HUES6 (cell line): ENCODE results near the gene MEX3A.

Source experiments
- H3K27ac ChIP-seq: 2 replicates; pipeline ENCODE4 v1.7.0; 2013; ENCODE audit warnings: low read depth, mild to moderate bottlenecking, low read length, inconsistent platforms
- H3K27me3 ChIP-seq: 2 replicates; pipeline ENCODE4 v1.6.1; 2013; ENCODE audit warnings: low read length; ENCODE audit not compliant: control insufficient read depth, insufficient read depth
- H3K36me3 ChIP-seq: 2 replicates; pipeline ENCODE4 v1.6.1; 2013; ENCODE audit warnings: low read length; ENCODE audit not compliant: control insufficient read depth, insufficient read depth
- H3K4me1 ChIP-seq: 2 replicates; pipeline ENCODE4 v1.6.1; 2013; ENCODE audit warnings: low read length; ENCODE audit not compliant: control insufficient read depth, insufficient read depth
- H3K4me3 ChIP-seq: 2 replicates; pipeline ENCODE4 v1.5.1; 2013; ENCODE audit warnings: low read depth, low read length
- H3K9ac ChIP-seq: one replicate; pipeline ENCODE4 v1.6.1; 2013; ENCODE audit warnings: mild to moderate bottlenecking, low read length
- H3K9me3 ChIP-seq: 2 replicates; pipeline ENCODE4 v1.6.1; 2013; ENCODE audit warnings: low read depth, low read length; ENCODE audit not compliant: control insufficient read depth, insufficient read depth

MEX3A gene

DNA sequence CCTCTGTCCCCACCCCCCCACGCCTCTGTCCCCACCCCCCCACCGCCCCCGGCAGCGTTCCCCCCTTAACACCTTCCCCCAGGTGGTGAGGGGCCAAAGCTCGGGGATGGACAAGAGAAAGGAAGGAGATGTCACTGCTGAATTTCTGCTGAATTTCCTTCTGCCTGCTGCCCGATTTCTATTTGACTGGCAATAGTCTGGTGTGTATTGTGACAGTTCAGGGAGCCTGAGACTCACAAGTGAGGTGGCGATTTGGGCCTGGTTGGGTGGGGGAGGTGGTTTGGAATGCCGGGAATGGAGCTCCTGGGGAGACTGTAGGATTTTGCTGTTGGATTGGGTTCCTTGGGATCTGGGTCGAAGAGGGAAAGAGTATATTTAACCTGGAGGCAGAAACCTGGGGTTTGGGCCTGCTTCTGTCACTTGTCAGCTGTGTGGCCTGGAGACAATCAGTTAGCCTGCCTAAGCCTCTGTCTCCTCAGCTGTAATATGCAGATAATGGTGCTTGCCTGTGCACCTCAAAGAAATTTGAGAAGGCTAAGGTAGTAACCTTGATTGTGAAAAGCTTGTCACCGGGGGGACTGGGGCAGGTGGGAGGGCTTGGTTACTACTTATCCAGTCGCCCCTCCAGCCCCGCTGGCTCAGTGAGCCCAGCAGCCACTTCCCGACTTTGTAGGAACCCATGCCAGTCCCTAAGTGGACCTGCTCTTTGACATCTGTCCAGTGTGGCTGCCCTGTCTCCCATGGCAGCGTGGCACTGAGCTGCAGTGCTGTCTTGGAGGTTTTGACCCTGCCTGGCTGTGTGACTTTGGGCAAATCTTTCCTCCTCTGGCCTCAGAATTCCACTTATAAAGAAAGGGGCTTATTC, 24.6 kb upstream of the MEX3A start:
- Histone ChIP-seq H3K36me3 (no peaks in the 10 kb centered on the region), H3K27me3 (no peaks in the 10 kb centered on the region), H3K4me1 (peaks cover 56% of the 10 kb centered on the region), H3K9ac (peak overlapping the region; percentile 67), H3K4me3 (peak overlapping the region; percentile 46), H3K9me3 (no peaks in the 10 kb centered on the region), H3K27ac (peak overlapping the region; percentile 35; the same call in 1 of the 2 replicates)

DNA sequence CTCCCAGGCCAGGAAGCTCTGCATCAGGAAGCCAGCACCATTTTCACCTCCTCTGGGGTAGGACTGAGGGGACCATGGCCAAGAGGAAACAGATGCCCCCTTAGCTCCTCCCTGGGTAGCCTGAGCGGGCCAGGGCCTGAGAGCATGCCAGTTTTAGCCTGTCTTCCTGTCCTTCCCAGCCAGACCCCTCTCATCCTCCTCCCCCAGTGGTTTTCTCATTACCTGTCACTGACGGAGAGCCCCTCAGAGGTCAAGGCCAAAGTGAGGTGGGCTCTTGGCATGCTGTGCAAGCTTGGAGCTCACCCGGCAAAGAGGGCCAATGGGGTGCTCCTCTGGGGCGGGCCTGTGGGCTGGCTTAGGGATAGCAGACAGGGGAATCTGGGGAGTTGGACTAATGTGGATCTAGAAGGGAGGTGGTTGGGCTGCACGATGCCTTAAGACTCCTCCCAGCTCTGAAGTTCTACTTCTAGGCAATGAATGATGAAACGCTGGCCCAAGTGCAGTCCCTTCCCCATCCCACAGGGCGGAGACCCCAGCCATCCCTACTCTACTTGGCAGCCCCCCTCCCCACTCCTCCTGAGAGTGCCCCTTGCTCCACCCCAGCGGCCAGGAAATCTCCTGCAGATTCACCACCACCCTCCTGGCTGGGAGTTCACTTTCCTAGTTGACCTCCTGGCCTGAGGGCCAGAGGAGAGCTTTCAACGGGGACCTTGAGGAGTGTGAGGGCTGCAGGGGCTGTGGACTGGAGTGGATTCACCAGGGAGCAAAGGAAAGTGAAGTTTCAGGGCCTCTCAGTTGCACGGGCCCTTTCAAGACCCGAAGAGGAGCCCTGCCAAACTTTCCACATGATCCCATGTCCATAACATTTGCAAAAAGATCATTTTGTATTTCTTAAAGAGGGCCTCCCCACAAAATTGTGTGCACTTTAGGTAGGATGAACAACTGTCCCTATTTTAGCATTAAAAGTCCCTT, 22.9 kb upstream of the MEX3A start:
- Histone ChIP-seq H3K27ac (peak overlapping the region; percentile 95; the same call in 1 of the 2 replicates), H3K4me3 (peak overlapping the region; percentile 67), H3K36me3 (no peaks in the 10 kb centered on the region), H3K9ac (peak overlapping the region; percentile 98), H3K9me3 (no peaks in the 10 kb centered on the region), H3K4me1 (peaks cover 68% of the 10 kb centered on the region), H3K27me3 (no peaks in the 10 kb centered on the region)

DNA sequence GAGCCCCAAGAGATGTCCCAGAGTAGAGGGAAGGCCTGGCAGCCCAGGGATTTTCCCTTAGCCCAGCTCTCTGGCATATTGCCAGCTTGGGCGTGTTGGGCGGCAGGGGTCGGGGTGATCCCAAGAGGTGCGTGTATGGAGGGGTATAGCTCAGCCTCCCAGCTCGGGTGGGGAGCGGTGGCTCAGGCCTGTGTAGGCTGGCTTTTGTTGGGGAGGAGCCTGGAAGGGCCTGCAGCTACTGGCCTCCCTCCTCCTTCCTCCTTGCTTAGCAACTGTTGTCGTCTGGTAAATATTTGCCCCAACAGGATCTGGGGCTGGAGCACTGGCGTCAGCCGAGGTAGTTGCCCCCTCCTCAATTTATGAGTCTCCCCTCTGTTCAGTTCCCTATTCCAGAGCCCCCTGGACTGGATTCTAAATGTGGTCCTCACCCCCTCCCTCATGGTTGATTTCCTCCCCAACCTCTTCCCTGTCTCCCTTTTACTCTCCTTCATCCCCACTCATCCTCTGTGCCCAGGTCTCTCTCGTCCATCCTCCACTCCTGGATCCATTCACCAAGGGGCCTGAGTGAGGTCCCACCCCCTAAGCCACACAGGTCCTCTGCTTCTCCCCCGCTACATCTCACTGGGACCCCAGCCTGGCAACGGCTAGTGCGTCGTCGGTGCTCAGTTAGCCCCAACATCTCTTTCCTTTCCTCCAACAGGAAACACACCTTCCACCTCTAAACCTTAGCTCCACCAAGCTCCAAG, 22.0 kb upstream of the MEX3A start:
- Histone ChIP-seq H3K36me3 (no peaks in the 10 kb centered on the region), H3K9ac (peak overlapping the region; percentile 60), H3K9me3 (no peaks in the 10 kb centered on the region), H3K4me3 (peak overlapping the region; percentile 5; the same call in 1 of the 2 replicates), H3K27ac (no peak overlapping the region), H3K4me1 (peaks cover 70% of the 10 kb centered on the region), H3K27me3 (no peaks in the 10 kb centered on the region)

DNA sequence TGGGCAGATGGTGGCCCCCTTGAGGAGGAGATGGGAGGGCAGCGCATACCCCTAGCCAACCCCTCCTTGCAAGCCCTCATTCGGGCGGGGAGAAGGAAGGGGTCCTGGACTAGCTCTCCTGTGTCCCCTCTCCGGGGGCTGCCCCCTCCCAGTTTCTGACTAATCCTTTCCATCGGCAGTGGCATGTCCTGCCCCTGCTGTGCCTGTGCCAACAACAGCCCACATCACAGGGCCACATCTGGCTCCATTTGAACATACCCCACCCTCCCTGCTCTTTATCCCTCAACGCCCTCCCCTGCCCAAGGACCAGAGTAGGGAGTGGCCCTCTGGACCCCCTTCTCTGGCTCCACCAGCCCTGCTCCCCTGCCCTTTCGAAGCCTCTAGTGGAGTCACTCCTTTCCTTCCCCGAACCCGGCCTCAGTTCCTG, 21.3 kb upstream of the MEX3A start:
- Histone ChIP-seq H3K36me3 (no peaks in the 10 kb centered on the region), H3K27ac (no peak overlapping the region), H3K9me3 (no peaks in the 10 kb centered on the region), H3K27me3 (no peaks in the 10 kb centered on the region), H3K4me3 (no peak overlapping the region), H3K4me1 (peaks cover 77% of the 10 kb centered on the region), H3K9ac (peak overlapping the region; percentile 60)

DNA sequence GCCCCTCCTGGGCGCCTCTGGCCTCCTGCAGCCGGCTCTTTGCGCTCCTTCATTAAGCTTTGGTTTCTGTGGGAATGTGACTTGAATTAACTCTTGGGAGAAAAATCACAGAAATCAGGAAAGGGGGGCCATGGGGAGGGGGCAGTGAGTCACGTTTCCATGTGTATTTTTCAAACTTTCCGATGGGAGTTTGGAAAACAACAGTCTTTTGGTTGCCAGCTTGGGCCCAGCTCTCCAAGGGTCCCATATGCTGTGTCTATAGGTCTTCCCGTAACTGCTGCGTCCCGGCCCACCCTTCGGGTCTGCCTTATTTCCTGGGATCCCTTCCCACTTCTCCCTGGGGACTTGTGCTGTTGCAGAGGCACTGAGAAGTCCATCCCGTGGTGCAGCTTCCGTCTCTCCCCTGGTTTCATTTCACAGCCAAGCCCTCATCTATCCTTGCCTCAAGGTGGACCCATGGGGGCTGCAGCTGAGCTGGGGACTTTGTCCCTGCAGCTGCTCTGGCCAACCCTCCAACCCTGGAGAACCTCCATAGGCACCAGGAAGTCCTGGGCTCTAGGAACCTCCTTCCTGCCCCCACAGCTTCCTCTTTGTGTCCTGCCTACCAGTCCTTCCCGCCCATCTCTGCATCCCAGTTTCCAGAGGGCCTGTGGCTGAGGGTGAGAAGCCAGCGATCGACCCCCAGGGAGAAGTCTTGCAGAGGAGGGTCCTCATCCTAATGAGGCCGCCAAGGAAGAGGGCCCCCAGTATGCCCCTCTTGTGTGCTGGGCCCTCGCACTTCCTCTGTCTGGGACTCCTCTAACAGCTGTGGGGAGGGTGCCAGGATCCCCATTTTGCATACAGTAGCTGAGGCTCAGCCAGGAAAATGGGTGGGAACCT, 20.6 kb upstream of the MEX3A start:
- Histone ChIP-seq H3K27ac (no peak overlapping the region), H3K9ac (peak overlapping the region; percentile 15), H3K9me3 (no peaks in the 10 kb centered on the region), H3K27me3 (no peaks in the 10 kb centered on the region), H3K4me3 (no peak overlapping the region), H3K36me3 (no peaks in the 10 kb centered on the region), H3K4me1 (peaks cover 74% of the 10 kb centered on the region)

DNA sequence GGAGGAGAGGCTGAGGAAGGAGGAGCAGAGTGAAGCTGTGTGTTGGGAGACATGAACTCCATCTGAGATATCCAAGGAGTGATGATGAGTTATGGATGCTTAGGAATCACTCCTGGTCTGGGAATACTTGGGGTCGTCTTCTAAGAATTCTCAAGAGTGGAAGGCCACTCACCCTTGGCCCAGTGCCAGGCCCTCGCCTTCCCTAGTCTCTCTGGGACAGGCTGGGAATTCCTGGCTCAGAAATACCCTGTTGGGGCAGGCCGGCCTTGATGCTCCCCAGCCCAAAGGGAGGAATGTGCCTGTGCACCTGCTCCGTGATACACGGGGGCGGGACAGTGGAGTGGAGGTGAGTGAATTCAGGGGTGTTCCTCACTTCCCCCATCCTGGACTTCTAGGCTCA, 19.6 kb upstream of the MEX3A start:
- Histone ChIP-seq H3K9me3 (no peaks in the 10 kb centered on the region), H3K27ac (no peak overlapping the region), H3K4me1 (peaks cover 68% of the 10 kb centered on the region), H3K36me3 (no peaks in the 10 kb centered on the region), H3K27me3 (no peaks in the 10 kb centered on the region), H3K4me3 (no peak overlapping the region), H3K9ac (no peak overlapping the region)

DNA sequence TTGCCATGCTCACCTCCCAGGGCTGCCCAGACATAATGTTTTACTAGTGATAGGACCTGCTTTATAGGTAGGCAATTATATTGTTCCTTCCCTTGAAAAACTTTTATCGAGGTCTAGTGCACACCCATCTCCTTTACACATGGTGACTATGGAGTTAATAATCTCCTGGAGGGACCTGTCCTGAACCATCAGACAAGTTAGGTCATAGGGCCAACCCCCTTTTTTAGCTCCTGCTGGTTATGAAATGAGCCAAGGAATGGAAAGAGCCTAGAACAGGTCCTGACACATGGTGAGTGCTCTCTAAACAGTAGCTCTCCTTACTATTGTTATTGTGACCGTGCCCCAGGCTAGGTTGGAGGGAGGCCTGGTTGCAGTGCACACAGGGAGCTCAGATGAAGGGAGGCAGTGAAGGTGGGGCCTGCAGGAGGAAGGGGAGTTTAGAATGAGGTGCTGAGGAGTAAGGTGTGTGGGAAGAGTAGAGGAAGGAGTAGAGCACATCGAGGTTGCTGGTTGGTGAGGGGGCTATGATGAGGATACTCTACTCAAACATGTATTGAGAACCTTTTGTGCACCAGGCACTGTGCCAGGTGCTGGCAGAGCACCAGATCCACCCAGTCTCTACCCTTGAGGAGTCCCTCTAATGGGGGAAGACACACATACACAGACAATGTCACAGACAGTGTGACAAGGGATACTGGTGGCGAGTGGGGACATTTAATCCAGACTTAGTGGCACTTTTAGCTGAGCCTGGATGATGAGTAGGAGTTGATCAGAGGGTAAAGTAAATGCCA, 18.1 kb upstream of the MEX3A start:
- peaks cover 68% of the 10 kb centered on the region for H3K4me1 ChIP-seq
- H3K4me3 ChIP-seq: no peak overlapping the region
- H3K27ac ChIP-seq: no peak overlapping the region
- no peaks in the 10 kb centered on the region for H3K27me3 ChIP-seq
- H3K9ac ChIP-seq: no peak overlapping the region
- H3K9me3 ChIP-seq: no peaks in the 10 kb centered on the region
- no peaks in the 10 kb centered on the region for H3K36me3 ChIP-seq

DNA sequence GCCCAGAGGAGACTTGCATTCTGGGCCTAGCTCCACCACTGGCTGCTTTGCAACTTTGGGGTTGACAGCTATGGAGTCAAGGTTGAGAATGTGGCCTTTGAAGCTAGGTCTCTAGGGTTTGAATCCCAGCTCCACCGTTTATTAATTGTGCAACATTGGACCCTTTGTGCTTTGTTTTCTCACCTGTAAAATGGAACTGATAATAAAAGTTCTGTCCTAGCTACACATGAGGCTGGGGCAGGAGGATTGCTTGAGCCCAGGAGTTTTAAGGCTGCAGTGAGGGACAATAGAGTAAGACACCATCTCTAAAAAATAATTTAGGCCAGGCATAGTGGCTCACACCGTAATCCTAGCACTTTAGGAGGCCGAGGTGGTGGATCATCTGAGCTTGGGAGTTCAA, 17.0 kb upstream of the MEX3A start:
- Histone ChIP-seq H3K36me3 (no peaks in the 10 kb centered on the region), H3K27ac (no peak overlapping the region), H3K4me3 (no peak overlapping the region), H3K4me1 (peaks cover 57% of the 10 kb centered on the region), H3K27me3 (no peaks in the 10 kb centered on the region), H3K9ac (no peak overlapping the region), H3K9me3 (no peaks in the 10 kb centered on the region)

DNA sequence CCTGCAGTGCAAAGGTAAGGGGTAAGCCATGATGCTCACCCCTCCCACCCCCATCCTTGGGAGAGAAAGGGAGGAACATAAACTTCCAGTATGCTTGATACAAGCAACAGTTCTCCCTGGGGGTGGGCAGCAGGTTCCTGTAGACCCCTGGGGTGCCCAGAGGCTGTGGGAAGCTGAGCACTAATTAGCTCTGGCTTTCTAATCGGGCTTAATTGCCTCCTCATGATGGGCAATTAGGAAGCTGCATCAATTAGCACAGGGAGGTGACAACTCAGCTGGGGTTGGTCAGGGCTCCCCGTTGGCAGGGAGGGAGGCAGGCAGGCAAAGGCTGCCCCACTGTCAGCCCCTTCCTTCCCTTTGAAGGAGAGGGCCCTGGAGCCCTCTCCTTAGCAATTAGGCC, 16.5 kb upstream of the MEX3A start:
- Histone ChIP-seq H3K4me3 (no peak overlapping the region), H3K36me3 (peaks cover 4% of the 10 kb centered on the region; the same call in 1 of the 2 replicates), H3K27ac (no peak overlapping the region), H3K4me1 (peaks cover 52% of the 10 kb centered on the region), H3K9me3 (no peaks in the 10 kb centered on the region), H3K27me3 (no peaks in the 10 kb centered on the region), H3K9ac (no peak overlapping the region)
